H4 (cell line): ENCODE results near the gene P2RY11. TPM values are rescaled to one million over a fixed set of nuclear protein-coding genes. Genes with fewer than 3 reads are reported as not detected.
A peak's percentile ranks its signal among the peaks of the same experiment; 100 is the strongest.

Experiments
- DNase-seq: peaks from one replicate; pipeline ENCODE4 v3.0.0-alpha.2; 2015; ENCODE audit warnings: low spot score
- total RNA-seq: library from RNA; depleted of rRNA; stranded (reverse); fragments of >200 nt; shearing (Covaris generic); gene quantifications from 2 replicates; pipeline ENCODE4 v1.2.3, GENCODE V29; 2014

Gene P2RY11
- total RNA-seq, 1 experiment from 2014 or later, result 0.79 TPM

DNA sequence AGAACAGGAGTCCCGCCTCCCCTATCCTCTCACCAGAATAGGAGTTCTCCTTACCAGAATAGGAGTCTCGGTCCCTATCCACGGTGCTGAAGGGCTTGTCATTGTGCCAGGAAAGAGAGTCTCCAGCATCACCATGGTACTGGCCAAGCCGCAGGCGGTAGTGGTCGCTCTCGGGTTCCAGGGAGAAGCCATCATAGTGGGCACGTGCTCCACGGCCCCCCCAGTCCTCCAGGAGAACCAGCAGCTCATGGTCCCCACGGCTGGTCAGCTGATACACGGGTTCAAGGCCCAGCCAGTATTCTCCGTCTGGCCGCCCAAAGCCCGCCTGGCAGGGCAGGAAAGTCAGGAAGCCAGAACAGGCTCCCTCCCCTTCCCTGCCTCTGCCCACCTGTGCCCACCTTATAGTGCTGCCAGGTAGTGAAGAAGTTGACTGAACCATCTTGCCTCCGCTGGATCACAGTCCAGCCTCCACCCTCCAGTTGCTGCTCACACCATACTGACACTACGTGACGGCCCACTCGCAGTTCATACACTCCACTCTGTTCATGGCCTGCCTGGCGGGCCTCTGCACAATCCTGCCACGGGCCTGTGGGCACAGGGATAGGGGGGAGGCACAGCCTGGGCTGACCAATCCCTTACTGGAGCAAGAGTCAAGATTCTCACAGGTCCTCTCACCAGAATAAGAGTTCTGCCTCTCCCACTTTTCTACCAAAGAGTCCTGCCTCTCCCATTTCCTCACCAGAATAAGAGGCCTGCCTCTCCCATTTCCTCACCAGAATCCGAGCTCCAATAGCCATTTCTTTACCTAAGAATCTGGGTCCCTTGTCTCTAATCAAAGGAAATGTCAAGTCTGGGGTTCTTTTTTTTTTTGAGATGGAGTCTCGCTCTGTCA is 18.0 kb upstream of the P2RY11 start:
- no peak for DNase-seq

DNA sequence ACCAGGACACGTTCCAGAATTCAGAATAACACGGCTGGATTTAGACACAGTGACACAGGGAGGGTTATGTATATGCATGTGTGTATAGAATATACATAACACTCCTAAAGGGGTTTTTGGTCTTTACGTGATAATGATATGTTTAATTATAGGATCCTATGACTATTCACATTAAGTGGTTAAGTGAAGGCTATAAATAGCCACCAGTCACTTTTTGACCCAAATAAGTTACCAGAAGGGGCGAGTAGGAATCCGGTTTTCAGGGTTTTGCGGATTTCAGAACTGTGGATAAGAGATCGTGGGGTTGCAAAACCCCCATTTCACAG is 15.9 kb upstream of the P2RY11 start:
- no peak for DNase-seq

DNA sequence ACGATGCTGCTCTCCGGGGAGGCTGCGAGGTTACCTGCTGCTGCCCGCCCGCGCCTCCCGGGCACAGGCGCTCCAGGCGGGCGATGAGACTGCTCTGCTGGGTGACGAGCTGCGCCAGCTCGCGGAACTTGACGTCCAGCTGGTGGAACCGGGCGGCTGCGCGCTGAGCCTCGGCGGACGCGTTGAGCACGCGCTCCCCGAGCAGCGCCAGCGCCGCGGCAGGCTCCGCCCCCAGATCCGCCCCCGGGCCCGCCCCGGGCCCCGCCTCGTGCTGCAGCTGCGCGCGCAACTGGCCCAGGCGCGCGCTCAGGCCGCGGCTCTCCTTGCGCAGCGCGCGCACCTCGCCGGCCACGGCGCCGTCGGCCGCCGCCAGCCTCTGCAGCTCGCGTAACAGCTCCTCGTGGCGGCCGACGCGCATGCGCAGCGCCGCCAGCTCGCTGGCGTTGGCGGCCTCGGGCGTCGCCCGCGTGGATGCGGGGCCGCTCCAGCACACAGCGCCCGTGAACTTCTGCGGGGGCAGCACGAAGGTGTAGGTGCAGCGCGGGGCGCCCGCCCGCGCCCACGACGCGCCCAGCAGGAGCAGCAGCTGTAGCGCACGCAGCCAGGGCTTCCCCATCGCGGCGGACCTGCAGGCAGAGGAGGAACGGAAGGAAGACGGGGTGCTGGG is 15.4 kb upstream of the P2RY11 start:
- DNase-seq, result peak; percentile 85

DNA sequence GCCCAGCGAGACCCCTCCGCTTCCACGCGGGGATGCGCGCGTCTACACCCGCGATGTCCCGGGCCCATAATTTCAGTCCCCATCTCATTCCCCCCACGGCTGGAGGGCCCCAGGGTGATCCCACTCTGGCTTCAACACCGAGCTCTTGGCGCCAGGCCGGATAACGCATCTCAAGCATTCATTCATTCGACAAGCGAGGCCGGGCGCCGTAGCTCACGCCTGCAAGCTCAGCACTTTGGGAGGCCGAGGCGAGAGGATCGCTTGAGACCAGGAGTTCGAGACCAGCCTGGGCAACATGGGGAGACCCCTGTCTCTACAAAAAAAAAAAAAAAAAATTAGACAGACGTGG is 14.9 kb upstream of the P2RY11 start:
- no peak for DNase-seq

DNA sequence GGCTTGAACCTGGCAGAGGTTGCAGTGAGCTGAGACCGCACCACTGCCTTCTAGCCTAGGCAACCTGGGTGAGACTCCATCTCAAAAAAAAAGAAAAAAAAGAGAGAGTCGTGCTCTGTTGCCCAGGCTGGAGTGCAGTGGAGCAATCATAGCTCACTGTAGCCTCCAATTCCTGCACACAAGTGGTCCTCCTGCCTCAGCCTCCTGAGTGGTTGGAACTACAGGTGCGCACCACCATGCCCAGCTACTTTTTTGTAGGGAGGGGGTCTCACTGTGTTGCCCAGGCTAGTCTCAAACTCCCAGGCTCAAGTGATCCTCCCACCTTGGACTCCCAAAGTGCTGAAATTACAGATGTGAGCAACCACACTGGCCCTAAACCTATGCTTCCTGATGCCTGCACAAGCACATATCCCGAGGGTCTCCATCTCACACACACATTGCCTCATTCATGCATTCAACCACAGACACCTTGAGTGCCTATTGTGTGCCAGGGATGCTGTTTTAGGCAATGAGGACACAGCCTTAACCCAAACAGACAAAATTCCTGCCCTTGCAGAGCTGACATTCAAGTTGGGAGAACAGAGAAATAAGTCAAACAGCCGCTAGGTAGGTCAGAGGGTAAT is 11.2 kb upstream of the P2RY11 start:
- no peak for DNase-seq

DNA sequence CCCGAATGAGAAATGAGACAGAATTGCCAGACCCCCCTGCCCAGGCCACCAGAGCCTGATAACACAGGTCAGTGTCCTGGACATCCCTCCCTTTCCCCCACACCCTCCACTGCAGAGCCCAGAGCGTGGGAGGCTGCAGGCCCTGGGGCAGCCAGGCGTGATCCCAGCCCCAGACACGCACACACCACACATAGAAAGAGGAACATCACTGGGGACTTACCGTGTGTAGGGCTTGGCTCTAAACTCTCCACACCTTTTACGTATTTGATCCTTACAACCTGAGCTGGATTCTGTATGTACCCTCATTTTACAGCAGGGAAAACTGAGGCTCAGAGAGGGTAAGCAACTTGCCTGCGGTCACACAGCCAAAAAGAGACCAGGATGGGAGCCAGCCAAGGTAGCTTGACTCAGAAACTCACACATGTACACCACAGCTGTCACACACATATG is 8.7 kb upstream of the P2RY11 start:
- DNase-seq, result no peak

DNA sequence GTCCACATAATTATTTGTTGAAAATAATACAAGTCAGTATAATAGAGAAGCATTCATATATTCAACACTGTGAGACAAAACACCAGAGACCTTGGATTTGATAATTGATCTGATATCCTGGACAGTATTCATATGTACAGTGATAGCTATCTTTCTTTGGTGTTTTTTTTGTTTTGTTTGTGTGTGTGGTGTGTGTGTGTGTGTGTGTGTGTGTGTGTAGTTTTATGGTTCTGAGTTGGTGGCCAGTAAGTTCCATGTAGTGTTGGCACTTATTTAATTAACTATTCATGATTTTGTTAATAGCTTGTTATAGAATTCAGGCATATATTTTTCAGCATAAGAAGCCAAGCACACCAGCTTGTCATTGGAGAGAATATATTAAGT is 7.4 kb upstream of the P2RY11 start:
- DNase-seq, result no peak

DNA sequence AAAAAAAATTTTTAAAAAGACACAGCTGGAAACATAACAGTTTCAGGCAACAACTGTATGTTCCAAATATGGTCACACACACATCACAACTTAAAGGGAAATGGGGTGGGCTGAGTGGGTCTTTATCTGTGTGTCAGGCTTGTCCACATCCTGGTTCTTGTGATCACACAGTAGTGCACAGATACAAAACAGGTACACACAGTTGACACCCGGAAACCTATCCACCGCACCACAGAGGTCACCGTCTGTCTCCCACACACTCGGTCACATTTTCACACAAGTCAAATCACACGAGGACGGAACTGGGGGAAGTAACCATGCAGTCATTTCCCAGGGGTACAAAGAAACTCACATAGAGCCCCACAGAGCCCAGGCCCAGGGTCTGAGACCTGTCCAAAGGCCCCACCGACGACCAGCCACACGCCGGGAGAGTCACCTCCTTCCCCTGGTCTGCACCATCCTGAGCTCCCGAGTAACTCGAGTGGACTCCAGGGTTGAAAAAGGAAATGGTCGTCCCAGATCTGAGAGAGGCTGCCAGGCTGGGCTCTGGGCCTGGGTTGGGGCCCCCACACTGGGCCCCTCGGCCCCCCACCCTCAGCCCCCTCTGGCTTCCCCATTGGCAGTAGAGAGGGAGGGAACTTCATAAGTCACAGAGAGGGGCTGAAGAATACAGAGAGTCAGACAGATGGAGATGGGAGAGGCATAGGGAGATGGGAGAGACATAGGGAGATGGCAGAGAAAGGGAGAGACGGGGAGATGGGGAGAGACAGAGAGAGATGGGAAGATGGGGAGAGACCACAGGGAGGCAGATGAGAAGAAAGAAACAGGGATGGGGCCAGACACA is 6.6 kb upstream of the P2RY11 start:
- DNase-seq, result no peak

DNA sequence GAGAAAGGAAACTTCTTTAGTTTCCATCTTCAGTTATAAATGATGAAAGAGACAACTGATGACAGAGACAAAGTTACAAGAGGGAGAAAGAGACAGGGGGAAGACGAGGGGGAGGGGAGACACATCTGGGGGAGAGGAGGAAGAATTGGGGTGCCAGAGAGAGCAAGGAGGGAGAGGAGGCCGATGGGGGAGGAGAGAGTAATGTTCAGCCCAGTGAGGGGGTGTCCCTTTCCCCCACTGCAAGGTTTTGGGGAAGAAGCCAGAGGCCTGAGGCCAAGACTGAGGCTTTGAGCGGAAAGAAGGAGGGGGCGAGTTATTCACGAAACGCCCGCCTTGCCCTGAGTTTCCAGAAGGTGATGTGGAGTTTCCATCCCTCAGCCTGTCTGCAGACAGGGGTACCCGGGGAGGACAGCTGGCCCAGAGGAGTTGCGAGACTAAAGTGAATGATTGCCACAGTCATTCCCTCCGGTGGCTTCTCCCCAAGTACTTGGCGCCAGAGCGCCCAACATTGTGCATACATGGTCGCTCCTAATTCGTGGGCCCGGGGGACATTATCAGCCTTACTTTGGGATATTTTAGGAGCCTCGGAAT is 5.9 kb upstream of the P2RY11 start:
- no peak for DNase-seq

DNA sequence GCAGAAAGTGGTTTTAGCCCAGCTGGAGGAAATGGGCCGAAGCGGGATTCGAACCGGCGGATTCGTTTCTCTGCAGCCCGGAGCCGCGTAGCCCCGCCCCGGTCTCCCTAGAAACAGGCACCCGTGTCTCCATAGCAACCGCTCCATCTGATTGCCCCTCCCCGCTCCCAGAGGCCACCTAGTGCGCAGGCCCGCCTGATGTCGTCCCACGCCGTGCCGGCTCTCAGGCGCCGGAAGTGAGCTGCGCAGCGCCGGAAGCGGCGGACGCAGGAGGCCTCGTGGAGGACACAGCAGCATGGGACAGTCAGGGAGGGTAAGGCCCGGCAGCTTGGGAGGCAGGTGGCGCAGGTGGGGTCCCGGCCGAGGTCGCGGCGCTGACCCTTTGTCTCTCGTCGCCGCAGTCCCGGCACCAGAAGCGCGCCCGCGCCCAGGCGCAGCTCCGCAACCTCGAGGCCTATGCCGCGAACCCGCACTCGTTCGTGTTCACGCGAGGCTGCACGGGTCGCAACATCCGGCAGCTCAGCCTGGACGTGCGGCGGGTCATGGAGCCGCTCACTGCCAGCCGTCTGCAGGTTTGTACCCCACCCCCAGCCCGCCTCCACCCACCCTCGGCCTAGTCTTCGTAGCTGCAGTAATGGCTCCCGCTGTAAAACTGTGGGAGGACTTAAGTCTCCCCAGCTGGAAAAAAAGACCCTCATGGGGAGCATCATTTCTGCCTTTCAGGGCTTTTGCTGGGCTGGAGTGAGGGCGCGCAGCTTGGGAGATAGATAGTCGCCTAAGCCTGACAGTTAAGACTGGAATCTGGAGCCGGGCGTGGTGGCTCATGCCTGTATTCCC is 5.2 kb upstream of the P2RY11 start, which contains the start of gene PPAN:
Gene PPAN (plus strand): TSS at position 263 of the 837 bp plus-strand sequence. CDS start 33 bp downstream, at position 296.
- DNase-seq, result peak; percentile 97

DNA sequence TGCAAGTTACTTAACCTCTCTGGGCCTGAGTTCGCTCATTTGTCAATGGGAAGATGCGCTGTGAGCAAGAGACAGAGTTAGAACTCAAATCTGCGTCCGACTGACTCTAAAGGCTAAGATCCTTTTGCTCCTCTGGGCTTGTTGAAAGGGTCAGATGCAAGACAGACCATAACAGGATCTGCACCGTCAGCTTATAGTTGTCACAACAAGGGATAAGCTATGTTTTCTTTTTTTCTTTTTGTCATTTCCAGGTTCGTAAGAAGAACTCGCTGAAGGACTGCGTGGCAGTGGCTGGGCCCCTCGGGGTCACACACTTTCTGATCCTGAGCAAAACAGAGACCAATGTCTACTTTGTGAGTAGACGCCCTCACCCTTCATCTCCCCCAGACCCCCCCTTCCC is 4.2 kb upstream of the P2RY11 start:
- DNase-seq, result no peak

DNA sequence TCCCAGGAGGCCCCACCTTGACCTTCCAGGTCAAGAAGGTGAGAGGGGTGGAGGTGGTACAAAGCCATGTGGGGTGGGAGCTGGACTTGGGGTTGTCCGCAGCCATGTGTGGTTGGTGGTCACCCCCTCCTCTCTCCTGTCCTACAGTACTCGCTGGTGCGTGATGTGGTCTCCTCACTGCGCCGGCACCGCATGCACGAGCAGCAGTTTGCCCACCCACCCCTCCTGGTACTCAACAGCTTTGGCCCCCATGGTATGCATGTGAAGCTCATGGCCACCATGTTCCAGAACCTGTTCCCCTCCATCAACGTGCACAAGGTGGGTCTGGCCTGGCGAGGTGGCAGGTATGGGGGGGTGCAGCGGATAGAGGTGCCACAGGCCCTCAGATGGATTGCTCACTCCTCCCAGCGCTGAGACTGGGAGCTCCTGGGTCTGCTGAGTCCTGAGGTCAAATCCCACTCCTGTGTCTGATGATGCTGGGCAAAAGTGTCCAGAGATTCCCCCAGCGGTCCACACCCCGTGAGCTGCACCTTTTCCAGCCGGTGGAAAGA is 3.6 kb upstream of the P2RY11 start:
- DNase-seq, result no peak

DNA sequence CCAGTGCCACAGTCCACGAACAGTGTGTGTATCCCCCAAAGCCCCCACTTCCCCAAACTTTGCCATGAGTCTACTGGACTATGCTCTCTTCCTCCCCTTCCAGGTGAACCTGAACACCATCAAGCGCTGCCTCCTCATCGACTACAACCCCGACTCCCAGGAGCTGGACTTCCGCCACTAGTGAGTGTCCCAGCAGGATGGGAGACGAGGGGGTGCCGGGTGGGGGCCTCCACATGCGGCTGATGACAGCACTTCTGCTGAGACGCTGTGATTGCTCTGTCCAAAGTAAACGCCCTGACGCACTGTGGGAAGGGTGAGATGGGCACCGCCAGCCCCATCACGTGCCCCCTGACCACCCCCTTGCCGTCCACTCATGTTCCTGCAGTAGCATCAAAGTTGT is 2.0 kb upstream of the P2RY11 start:
- no peak for DNase-seq

DNA sequence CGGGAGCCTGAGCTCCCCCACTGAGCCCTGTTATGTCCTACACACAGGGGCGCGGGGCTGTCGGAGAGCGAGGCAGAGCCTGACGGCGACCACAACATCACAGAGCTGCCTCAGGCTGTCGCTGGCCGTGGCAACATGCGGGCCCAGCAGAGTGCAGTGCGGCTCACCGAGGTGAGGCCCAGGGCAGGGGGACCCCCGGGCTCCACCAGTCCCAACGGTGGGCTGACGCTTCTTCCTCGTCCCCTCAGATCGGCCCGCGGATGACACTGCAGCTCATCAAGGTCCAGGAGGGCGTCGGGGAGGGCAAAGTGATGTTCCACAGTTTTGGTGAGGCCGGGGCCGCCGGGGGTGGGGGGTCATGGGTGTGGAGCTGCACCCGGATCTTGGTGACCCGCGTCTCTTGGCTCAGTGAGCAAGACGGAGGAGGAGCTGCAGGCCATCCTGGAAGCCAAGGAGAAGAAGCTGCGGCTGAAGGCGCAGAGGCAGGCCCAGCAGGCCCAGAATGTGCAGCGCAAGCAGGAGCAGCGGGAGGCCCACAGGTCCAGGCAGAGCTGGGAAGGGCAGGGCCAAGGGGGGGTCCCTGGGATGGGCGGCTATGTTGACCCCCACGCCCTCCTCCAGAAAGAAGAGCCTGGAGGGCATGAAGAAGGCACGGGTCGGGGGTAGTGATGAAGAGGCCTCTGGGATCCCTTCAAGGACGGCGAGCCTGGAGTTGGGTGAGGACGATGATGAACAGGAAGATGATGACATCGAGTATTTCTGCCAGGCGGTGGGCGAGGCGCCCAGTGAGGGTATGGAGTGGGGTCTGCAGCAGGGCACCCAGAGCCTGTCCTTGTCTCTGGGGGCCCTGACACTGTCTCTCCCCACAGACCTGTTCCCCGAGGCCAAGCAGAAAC is 1.2 kb upstream of the P2RY11 start:
- DNase-seq, result no peak

DNA sequence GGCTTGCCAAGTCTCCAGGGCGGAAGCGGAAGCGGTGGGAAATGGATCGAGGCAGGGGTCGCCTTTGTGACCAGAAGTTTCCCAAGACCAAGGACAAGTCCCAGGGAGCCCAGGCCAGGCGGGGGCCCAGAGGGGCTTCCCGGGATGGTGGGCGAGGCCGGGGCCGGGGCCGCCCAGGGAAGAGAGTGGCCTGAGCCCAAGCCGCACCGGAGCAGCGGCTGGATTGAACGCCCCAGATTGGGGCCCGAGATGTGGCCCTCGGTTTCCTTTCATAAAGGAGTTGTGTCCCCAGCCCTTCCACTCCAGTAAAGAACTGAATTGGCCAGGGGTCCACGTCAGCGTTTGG is 548 bp upstream of the P2RY11 start:
- no peak for DNase-seq

DNA sequence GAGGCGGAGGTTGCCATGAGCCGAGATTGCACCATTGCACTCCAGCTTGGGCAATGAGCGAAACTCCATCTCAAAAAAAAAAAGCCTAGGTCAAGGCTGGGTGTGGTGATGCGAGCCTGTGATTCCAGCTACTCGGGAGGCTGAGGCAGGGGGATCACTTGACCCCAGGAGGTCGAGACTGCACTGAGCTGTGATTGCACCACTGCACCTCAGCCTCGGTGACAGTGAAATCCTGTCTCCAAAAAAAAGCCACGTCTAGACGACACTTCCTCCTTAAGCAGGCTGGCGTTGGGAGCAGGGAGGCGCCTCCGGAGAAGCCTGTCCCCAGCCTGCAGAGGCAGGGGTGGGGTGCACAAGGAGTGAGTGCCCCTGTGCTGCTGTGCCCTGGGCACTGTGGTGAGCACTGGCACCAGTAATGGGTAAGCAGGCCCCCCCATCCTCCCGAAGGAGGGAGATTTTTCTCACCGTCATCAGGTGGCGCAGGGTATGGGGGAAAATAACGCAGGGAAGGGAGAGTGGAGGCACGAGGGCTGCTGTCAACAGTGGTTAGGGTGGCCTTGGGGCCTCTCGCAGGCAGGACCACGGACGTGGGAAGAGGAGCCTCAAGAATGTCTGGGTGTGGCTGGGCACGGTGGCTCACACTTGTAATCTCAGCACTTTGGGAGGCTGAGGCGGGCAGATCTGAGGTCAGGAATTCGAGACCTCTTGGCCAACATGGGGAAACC is 706 bp downstream of the P2RY11 start:
- no peak for DNase-seq

DNA sequence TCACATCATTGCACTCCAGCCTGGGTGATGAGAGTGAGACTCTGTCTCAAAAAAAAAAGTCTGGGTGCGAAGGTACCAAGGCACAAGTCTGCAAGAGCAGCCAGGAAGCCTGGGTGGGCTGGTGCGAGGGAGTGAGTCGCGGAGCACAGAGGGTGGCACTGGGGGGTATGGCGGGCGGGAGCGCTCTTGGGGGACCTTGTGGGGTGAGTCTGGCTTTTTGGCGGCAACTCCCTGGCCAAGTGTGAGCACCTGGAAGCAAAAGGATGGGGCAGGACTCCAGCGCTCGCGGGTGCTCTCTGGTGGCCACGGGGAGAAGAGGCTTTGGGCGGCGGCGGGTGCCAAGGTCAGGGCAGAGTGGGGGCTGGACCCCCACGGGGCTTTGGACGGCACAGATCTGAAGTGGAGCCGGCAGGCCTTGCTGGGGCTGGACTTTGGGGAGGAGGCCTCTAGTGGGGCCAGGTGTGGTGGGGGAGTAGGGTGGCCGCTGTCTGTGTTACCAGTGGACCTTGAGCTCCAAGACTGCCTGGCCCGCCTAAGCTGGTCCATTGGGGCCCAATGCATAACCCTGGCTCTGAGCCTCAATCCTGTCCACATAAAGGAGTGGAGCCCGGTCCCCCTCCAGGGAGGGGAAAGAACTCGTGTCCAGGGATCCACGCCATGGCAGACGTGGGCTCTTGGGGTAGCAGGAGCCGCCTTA is 1.6 kb downstream of the P2RY11 start:
- DNase-seq, result no peak

DNA sequence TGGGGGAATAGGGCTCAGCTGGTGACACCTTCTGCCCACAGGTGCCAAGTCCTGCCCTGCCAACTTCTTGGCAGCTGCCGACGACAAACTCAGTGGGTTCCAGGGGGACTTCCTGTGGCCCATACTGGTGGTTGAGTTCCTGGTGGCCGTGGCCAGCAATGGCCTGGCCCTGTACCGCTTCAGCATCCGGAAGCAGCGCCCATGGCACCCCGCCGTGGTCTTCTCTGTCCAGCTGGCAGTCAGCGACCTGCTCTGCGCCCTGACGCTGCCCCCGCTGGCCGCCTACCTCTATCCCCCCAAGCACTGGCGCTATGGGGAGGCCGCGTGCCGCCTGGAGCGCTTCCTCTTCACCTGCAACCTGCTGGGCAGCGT is 2.1 kb downstream of the P2RY11 start:
- no peak for DNase-seq
